Measurements from ENCODE around the gene ZNF273.
"Not testable (repeated sequence)": the region's sequence is repeated elsewhere in the genome, so short reads cannot be mapped to it uniquely, and the experiment has no call there.

Gene ZNF273

GRCh38 chr7:64947252-64948000 lies 44.4 kb downstream of the ZNF273 start:
- no peak for DNase-seq

- DNase-seq = not testable (repeated sequence)
Observed at GRCh38 chr7:64948774-64949173, 45.7 kb downstream of the ZNF273 start.

- DNase-seq = not testable (repeated sequence)
Observed at GRCh38 chr7:64950673-64951072, 47.6 kb downstream of the ZNF273 start.

GRCh38 chr7:64951250-64951848 lies 48.3 kb downstream of the ZNF273 start:
- peak in 1 of 2 donors; percentile 7 for DNase-seq

GRCh38 chr7:64959072-64959747 lies 56.1 kb downstream of the ZNF273 start:
- DNase-seq = no peak

- DNase-seq = no peak
Observed at GRCh38 chr7:64965594-64965993, 62.5 kb downstream of the ZNF273 start.

- no peak for DNase-seq
Observed at GRCh38 chr7:64978497-64979203, 75.6 kb downstream of the ZNF273 start.

Measured in activated CD4-positive, alpha-beta T cell treated with anti-CD3 and anti-CD28 coated beads for 4 hours (primary cell).